ENCODE results near the gene LTBP3.
"Not testable (repeated sequence)": the region's sequence is repeated elsewhere in the genome, so short reads cannot be mapped to it uniquely, and the experiment has no call there.

Gene LTBP3

DNA sequence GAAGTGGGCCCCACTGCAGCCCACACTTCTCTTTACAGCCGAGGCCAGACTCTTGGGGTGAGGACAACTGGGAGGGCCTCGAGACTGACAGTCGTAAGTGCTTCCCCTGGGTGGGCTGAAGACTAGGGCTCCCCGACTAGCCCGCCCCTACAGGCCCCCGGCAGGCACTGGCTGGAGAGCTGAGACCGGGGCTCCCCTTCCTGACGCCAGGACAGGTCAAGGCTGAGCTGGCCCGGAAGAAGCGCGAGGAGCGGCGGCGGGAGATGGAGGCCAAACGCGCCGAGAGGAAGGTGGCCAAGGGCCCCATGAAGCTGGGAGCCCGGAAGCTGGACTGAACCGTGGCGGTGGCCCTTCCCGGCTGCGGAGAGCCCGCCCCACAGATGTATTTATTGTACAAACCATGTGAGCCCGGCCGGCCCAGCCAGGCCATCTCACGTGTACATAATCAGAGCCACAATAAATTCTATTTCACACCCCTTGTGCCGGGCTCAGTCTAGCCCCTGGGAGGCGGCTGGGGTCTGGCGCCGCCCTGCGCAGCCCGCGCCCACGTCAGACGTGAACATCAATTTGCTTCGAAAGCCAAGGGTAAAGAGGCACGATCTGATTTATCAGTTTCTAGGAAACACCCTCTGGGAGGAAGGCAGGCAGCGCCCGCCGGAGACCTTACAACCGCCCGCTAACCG, 19.8 kb downstream of the LTBP3 start:
- no peak overlapping the region for H3K4me3 ChIP-seq (ENCODE audit: low read depth, low read length)

DNA sequence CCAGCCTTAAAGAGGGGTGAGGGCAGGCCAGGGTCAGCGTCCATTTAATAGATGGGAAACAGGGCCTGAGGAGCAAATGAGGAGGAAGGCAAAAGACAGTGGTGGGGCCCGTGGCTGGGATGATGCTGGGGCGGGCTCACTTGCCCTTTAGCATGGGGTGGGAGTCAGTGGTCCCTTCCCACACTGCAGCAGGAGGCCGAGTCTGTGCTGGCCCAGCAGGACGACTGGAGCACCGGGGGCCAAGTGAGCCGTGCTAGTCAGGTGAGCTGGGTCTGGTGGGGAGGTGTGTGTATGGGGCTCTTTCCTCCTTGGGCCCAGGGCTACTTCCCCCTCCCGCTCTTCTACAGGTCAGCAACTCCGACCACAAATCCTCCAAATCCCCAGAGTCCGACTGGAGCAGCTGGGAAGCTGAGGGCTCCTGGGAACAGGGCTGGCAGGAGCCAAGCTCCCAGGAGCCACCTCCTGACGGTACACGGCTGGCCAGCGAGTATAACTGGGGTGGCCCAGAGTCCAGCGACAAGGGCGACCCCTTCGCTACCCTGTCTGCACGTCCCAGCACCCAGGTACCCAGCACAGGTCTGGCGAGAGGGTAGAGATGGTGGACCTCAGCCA, 20.4 kb downstream of the LTBP3 start:
- no peak overlapping the region for H3K4me3 ChIP-seq (ENCODE audit: low read depth, low read length)

DNA sequence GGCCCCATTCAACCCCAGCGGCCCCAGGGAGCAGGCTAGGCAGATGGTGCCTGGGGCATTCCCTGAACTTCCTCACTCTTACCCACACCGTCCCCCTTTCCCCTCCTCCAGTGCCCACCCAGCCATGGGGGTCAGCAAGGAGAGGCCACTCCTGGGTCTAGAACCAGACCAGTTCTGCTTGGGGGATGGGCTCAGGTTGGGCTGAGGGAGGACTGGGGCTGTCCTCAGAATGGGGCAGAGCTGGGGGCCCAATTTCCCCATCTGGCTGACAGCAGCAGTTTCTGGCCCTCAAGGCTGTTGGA, 20.9 kb downstream of the LTBP3 start:
- no peak overlapping the region for H3K4me3 ChIP-seq (ENCODE audit: low read depth, low read length)

DNA sequence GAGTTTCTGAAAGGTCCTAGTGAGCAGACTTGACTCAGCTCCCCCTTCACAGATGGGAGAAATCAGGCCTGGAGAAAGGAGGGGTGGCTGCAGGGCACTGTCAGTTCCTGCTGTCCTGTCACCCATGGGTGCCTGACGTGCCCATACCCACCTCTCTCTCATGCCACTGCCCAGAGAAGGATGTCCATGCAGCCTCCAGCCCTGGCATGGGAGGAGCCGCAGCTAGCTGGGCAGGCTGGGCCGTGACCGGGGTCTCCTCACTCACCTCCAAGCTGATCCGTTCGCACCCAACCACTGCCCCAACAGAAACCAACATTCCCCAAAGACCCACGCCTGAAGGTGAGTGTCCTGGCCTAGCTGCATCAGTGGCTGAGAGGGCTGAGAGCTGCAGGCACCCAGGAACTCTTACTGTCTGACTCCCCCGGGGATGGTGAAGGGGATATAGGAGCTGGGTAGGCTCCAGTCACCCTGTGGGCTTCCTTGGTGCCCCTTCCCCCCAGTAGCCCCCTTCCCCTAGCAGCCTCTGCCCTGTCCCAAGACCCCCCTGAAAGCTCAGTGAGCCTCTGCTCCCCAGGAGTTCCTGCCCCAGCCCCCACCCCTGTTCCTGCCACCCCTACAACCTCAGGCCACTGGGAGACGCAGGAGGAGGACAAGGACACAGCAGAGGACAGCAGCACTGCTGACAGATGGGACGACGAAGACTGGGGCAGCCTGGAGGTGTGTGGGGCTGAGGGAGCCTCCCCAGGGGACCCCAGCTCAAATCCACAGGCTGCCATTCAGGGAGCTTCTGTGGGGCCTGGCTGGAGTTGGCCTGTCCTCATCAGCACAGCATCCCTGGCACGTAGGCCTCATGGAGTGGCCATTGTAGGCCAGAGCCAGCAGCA, 21.5 kb downstream of the LTBP3 start:
- H3K4me3 ChIP-seq (ENCODE audit: low read depth, low read length) = no peak overlapping the region

DNA sequence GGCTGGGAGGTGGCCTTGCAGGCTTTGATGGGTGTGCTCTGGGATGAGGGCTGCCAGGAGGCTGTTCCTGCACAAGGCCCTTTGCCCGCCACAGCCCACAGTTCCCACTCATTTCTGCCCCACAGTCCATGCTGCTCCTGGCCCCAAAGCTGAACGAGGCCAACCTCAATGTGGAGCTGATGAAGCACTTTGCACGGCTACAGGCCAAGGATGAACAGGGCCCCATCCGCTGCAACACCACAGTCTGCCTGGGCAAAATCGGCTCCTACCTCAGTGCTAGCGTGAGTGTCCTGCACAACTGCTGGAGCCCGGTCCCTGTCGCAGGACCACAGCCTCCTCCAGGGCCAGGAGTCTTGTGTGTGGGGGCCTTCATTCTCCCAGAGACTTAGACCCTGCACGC, 23.1 kb downstream of the LTBP3 start:
- no peak overlapping the region for H3K4me3 ChIP-seq (ENCODE audit: low read depth, low read length)

DNA sequence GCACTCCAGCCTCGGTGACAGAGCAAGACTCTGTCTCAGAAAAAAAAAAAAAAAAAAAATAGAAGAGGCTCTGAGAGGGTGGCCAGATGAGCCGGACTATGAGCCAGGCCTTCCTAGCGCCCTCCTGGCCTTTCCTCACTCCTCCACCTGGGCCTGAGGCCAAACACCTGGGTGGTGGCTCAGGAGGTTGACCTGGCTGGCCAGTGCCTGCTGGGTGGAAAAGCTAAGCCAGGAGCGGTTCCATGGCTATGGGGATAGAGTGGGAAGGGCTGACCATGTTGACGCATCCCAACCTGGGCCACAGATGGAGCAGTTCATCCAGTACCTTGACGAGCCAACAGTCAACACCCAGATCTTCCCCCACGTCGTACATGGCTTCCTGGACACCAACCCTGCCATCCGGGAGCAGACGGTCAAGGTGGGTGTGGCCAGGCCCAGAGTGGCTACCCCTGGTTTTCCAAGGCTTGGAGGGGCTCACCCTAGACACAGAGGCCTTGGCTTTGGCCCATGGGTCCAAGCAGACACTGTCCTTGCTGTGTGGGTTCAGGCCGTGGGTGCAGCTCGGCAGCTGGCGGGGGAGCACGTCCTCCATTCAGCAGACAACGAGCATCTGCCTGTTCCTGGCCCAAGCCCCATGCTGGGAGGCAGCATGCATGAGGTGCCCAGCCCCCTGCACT, 25.6 kb downstream of the LTBP3 start:
- H3K4me3 ChIP-seq (ENCODE audit: low read depth, low read length) = no peak overlapping the region

DNA sequence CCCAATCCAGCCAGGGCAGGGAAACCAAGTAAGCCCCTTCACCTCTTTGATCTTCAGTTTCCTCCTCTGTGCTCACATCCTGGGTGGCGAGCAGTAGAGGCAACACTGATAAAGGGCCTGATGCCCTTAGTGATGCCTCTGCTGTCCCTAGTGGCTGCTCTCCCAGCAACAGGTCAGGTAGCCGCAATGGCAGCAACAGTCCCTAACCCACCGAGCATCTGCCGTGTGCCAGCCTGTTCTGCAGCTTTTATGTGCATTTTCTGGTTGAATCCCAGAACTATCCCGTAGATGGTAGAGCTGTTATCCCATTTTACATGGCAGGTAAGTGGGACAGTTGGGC, 28.0 kb downstream of the LTBP3 start:
- H3K4me3 ChIP-seq (ENCODE audit: low read depth, low read length) = no peak overlapping the region

DNA sequence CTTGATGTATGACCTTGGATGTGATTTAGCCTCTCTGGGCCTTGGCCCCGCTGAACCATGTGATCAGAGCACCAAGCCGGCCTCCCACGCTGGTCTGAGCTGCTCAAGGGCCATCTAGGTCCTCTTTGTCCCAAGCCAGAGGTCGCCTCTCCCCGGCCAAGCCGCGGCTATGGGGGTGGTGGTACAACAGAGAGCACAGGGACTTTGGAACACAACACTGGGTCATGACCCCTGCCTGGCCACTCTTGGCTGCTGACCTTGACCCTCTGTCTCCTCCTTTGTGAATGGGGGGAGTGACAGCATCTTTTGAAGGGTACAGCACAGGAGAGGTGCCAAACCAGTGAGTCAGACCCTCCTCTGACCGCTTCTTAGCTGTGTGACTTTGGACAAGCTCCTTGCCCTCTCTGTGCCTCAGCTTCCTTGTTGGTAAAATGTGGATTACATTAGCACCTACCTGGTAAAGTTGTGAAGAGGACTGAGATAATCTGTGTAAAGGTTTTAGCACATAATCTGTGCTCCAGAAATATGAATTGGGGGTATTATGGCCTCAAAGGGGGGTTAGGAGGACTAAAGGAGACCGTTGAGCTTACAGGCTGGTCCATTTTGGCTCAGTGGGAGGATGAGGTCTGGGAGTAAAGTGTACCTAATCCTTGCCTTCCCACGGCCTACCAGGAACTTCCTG, 28.5 kb downstream of the LTBP3 start:
- H3K4me3 ChIP-seq (ENCODE audit: low read depth, low read length) = no peak overlapping the region

DNA sequence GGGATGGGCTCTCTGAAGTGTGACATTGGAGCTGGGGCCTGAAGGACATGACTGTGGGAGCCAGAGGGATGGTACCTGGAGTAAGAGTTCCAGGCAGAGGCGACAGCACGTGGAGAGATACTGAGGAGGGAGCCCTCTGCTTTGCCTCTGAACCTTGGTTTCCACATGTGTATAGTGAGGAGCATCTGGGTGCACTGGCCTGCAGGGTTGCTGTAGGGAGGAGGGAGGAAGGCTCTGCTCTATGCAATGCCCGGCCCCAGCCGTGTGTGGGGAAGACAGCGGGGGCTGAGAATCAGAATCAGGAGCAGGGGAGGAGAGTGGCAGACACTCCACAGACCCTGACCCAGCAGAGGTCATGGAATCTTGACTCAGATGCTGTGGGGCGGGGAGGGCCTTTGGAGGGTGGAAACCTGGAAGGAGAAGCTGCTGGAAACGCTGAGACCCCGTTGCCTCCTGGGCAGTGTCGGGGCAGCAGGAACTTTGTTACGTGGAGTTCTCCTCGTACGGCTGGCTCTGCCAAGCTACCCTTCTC, 29.3 kb downstream of the LTBP3 start:
- no peak overlapping the region for H3K4me3 ChIP-seq (ENCODE audit: low read depth, low read length)

DNA sequence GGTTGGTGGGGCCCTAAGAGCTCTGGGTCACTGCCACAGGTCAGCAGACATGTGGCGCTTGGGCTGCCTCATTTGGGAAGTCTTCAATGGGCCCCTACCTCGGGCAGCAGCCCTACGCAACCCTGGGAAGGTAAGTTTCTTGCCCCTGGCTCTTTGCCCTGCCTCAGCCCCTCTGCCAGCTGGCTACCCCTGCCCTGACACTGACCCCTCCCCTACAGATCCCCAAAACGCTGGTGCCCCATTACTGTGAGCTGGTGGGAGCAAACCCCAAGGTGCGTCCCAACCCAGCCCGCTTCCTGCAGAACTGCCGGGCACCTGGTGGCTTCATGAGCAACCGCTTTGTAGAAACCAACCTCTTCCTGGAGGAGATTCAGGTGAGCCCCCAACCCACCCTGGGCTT, 31.4 kb downstream of the LTBP3 start:
- H3K4me3 ChIP-seq (ENCODE audit: low read depth, low read length) = no peak overlapping the region

DNA sequence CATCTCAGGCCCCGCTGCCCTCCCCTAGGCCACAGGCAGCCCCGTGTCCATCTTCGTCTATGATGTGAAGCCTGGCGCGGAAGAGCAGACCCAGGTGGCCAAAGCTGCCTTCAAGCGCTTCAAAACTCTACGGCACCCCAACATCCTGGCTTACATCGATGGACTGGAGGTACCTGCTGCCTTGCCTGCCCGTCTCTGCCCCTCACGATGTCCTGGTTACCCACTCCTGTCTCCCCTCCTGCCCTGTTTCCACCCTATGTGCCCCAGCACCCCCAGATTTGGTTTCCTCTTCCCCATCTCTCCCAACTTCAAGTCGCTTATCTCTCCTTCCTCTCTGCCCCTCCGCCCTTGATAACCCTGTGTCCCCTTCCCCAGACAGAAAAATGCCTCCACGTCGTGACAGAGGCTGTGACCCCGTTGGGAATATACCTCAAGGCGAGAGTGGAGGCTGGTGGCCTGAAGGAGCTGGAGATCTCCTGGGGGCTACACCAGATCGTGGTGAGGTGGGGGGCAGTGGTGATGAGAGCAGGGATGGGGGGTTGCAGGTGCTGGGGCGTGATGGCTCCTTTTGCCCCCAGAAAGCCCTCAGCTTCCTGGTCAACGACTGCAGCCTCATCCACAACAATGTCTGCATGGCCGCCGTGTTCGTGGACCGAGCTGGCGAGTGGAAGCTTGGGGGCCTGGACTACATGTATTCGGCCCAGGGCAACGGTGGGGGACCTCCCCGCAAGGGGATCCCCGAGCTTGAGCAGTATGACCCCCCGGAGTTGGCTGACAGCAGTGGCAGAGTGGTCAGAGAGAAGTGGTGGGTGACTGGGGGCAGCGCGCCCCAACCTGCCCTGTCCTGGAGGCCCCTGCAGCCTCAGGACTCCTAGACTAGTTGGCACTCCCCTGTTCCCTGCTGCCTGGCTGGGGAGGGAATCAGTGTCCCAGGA, 32.3 kb downstream of the LTBP3 start:
- H3K4me3 ChIP-seq (ENCODE audit: low read depth, low read length) = peak overlapping the region; percentile 70

DNA sequence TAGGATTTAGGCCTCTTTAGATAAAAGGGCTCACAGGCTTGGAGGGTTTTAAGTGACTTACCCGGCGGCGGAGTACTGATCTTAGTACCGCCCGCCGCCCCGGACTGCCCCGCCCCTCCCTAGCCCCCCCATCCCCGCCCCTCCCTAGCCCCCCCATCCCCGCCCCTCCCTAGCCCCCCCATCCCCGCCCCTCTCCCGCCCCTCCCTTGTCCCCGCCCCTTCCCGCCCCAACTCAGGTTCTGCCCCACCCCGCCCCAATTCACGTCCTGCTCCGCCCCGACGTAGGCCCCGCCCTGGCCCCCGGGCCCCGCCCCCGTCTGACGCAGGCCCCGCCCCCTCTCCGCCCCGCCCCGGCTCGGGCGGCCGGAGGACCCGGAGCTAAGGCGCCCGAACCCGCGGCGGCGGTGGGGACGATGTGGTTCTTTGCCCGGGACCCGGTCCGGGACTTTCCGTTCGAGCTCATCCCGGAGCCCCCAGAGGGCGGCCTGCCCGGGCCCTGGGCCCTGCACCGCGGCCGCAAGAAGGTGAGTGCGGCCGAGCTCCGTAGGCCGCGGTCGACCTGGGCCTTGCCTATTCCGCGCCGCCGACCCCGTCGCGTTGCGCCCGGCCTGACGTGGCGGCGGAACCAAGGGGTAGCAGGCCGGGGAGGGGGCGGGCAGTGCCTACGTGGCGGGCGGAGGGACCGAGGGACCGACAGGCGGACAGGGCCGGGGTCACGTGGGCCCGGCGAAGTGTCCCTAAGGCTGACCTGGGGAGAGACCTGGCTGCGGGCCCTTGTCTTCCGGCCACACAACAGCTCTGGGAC, 33.2 kb downstream of the LTBP3 start, which contains the start of gene SCYL1:
Gene SCYL1 (plus strand): TSS at position 343 of the 805 bp plus-strand sequence. CDS start 71 bp downstream, at position 414.
- peak within 1 kb of the TSS; percentile 70 for H3K4me3 ChIP-seq (ENCODE audit: low read depth, low read length)

DNA sequence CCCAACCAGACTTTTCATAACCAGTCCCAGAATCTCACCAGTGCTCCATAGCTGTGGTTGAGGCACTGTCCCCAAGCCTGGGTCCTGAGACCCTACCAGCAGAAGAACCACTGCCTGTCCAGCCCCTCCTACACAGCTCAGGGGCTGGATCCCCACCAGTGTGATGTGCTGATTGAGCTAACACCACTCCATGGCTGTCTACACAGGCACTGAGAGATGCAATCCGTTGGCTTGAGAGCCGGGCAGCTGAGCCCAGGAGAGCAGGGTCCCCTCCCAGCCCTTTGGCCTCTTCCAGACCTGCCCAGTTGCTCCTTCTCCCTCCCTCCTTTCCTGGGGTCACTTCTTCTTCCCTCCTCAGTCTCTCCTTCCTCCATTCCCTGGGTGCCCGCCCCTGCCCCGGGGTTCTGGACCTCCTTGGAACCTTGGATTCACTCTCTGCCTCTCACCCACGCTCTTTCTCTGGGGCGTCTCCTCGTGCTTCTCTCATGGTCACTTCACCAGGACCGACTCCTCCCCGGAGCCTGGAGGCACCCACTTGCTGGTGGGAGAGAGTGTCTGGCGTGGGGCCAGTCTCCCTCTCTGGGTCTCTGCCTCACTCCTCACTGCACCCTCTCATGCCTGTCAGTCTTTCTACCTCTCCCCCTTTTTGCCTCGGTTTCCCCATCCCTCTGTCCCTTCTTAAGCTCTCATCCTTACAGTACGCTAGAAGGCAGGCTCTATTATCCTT, 34.0 kb downstream of the LTBP3 start:
- peak overlapping the region; percentile 8 for H3K4me3 ChIP-seq (ENCODE audit: low read depth, low read length)

DNA sequence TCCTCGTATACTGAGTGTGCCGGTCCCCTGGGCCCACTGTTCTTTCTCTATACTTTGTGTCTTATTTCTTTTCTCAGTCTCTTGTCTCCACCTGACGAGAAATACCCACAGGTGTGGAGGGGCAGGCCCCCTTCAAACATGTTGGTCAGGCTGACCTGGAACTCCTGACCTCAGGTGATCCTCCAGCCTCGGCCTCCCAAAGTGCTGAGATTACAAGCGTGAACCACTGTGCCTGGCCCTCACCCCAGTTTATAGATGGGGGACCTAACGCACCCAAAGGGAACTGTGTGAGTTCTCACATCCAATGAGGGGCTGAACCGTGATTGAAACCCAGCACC, 34.6 kb downstream of the LTBP3 start:
- not testable (repeated sequence) for H3K4me3 ChIP-seq (ENCODE audit: low read depth, low read length)

DNA sequence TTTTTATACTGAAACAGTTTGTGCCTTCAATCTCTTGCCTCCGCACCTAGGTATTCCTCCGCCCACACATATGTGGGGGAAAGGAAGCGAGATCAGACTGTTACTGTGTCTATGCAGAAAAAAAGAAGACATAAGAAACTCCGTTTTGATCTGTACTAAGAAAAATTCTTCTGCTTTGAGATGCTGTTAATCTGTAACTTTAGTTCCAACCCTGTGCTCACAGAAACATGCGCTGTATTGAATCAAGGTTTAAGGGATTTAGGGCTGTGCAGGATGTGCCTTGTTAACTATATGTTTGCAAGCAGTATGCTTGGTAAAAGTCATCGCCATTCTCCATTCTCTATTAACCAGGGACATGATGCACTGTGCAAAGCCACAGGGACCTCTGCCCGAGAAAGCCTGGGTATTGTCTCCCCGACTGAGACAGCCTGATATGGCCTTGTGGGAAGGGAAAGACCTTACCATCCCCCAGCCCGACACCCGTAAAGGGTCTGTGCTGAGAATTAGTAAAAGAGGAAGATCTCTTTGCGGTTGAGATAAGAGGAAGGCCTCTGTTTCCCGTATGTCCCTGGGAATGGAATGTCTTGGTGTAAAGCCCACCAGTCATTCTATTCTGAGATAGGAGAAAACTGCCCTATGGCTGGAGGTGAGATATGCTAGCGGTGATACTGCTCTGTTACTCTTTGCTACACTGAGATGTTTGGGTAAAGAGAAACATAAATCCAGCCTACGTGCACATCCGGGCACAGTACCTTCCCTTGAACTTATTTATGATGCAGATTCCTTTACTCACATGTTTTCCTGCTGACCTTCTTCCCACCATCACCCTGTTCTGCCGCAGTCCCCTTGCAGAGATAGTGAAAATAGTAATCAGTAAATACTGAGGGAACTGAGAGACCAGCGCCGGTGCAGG, 35.2 kb downstream of the LTBP3 start:
- not testable (repeated sequence) for H3K4me3 ChIP-seq (ENCODE audit: low read depth, low read length)

DNA sequence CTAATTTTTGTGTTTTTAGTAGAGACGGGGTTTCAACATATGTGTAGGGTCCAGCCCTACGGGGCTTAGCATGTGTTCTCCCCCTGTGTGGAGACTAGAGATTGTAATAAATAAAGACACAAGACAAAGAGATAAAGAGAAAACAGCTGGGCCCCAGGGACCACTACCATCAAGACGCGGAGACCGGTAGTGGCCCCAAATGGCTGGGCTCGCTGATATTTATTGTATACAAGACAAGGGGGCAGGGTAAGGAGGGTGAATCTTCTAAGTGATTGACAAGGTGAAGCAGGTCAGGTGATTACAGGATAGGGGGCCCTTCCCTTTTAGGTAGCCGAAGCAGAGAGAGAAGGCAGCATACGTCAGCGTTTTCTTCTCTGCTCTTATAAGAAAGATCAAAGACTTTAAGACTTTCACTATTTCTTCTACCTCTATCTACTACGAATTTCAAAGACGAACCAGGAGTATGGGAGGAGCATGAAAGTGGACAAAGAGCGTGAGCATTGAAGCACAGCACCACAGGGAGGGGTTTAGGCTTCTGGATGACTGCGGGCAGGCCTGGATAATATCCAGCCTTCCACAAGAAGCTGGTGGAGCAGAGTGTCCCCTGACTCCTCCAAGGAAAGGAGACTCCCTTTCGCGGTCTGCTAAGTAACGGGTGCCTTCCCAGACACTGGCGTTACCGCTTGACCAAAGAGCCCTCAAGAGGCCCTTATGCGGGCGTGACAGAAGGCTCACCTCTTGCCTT, 36.2 kb downstream of the LTBP3 start:
- not testable (repeated sequence) for H3K4me3 ChIP-seq (ENCODE audit: low read depth, low read length)
